HCT116 (cell line): ENCODE measurements around the gene GNAI3.

Experiments
- CTCF ChIP-seq, 3 experiments: fragments of 200-600 bp in 1 of 3; sonication (generic) in 1 of 3; IDR thresholded peaks in 2 of 3; conservative IDR thresholded peaks in 1 of 3; 2 replicates each; pipeline ENCODE4 v1.5.1; 2012 to 2017; ENCODE audit warnings: low read depth in 2 of 3, low read length in 2 of 3, antibody characterized with exemption in 1 of 3, borderline replicate concordance in 1 of 3, control low read depth in 1 of 3, mild to moderate bottlenecking in 1 of 3, mixed read lengths in 1 of 3, mixed run types in 1 of 3, moderate library complexity in 1 of 3; ENCODE audit not compliant: insufficient read depth in 1 of 3
- EZH2 ChIP-seq: fragments of 200-600 bp; sonication (generic); IDR thresholded peaks from 2 replicates; pipeline ENCODE4 v1.6.1; 2017; ENCODE audit warnings: antibody characterized with exemption, mixed run types
- EZH2phosphoT487 ChIP-seq: fragments of 200-600 bp; IDR thresholded peaks from 2 replicates; pipeline ENCODE4 v1.6.1; 2018; ENCODE audit warnings: antibody characterized with exemption, borderline replicate concordance
- POLR2A ChIP-seq: IDR thresholded peaks from 2 replicates; pipeline ENCODE4 v1.7.0; 2011; ENCODE audit warnings: borderline replicate concordance; ENCODE audit not compliant: insufficient read depth, insufficient read length; ENCODE audit errors: extremely low read depth
- REST ChIP-seq: IDR thresholded peaks from 2 replicates; pipeline ENCODE4 v1.6.1; 2012; ENCODE audit warnings: low read depth
- SIN3A ChIP-seq: IDR thresholded peaks from 2 replicates; pipeline ENCODE4 v1.6.1; 2012; ENCODE audit warnings: low read depth
- TF ChIP-seq, protein P1 (sequence below): IDR thresholded peaks from 2 replicates; pipeline ENCODE4 v1.6.1; 2012

DNA sequence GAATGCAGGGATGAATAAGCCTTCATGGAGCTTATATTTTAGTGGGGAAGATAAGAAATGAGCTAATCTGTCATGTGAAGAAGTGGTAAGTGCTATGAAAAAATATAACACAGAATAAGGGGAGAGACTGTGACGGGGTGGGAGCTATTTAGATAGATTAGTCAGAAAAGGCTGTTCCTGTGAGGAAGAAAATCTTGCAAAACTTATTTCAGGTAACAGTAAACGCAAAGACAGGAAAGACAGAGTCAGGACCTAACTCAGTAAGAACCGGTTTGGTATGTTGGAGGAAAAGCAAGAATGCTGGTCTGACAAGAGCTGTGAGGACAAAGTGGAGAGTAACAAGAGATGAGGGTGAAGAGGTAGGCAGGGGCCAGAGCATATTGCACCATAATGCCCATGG lies 22.0 kb downstream of the GNAI3 start:
- TF ChIP-seq EZH2phosphoT487 (no peak), CTCF (IDR thresholded peaks at IDR 0.05 in 2 of 3, conservative IDR thresholded peaks at IDR 0.05 in 1 of 3; ENCODE audit: borderline replicate concordance in 1 of 3, insufficient read depth in 1 of 3, low read depth in 2 of 3, low read length in 2 of 3) (no peak), POLR2A (no peak), SIN3A (no peak), EZH2 (no peak), REST (no peak)
- TF ChIP-seq, protein P1, sequence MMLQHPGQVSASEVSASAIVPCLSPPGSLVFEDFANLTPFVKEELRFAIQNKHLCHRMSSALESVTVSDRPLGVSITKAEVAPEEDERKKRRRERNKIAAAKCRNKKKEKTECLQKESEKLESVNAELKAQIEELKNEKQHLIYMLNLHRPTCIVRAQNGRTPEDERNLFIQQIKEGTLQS, result no peak
